Ascending aorta (tissue), 2 donors: ENCODE data around the gene SLC49A3. TPM values are rescaled to one million over a fixed set of nuclear protein-coding genes. Genes with fewer than 3 reads are reported as not detected.
"Not testable (repeated sequence)": the region's sequence is repeated elsewhere in the genome, so short reads cannot be mapped to it uniquely, and the experiment has no call there.

Experiments used
- DNase-seq, 2 donors: peaks; one replicate each; pipeline ENCODE4 v3.0.0-alpha.2; 2019; ENCODE audit warnings: low spot score in 2 of 2
- H3K27ac ChIP-seq, 2 donors: fragments of 200-600 bp; sonication (generic); one replicate each; pipeline ENCODE4 v1.5.1; 2016 to 2017; ENCODE audit warnings: mild to moderate bottlenecking in 1 of 2
- H3K27me3 ChIP-seq: fragments of 200-600 bp; sonication (generic); one replicate; pipeline ENCODE4 v1.5.1; 2017
- H3K36me3 ChIP-seq, 2 donors: fragments of 200-600 bp; sonication (generic); one replicate each; pipeline ENCODE4 v1.5.1; 2016
- H3K4me1 ChIP-seq, 2 donors: fragments of 200-600 bp; sonication (generic); one replicate each; pipeline ENCODE4 v1.5.1; 2016 to 2017; ENCODE audit warnings: mild to moderate bottlenecking in 1 of 2
- H3K4me3 ChIP-seq, 2 donors: fragments of 200-600 bp; sonication (generic); one replicate each; pipeline ENCODE4 v1.5.1; 2016 to 2017; ENCODE audit warnings: mild to moderate bottlenecking in 1 of 2
- H3K9me3 ChIP-seq, 2 donors: fragments of 200-600 bp; sonication (generic); one replicate each; pipeline ENCODE4 v1.5.1; 2016
- CTCF ChIP-seq, 3 experiments: fragments of 200-600 bp in 2 of 3; fragments of 450-650 bp in 1 of 3; sonication (generic) in 2 of 3; IDR thresholded peaks; one replicate each; pipeline ENCODE4 v1.5.1; 2016 to 2019; ENCODE audit warnings: antibody characterized with exemption in 3 of 3, mild to moderate bottlenecking in 1 of 3, moderate library complexity in 1 of 3
- intact Hi-C: fragments of 100-400 bp; cut with DNase I; formaldehyde crosslinking; loops from one replicate; pipeline ENCODE4 v1.15.1; 2023
- total RNA-seq: library from RNA; depleted of rRNA; stranded (reverse); fragments of >200 nt; gene quantifications from one replicate; pipeline ENCODE4 v1.1.0, GENCODE V29; 2016

SLC49A3 gene
- total RNA-seq = 17.7 TPM

GRCh38 chr4:688854-689681 is at the start of gene SLC49A3:
Gene SLC49A3 (minus strand): TSS chr4:689151. CDS start chr4:689127, 24 bp downstream.
- intact Hi-C loops = no loop called here
- peaks cover 0 to 4% of the 10 kb centered on the region in 2 donors for H3K4me1 ChIP-seq
- no peak for DNase-seq
- TF ChIP-seq CTCF (IDR thresholded peaks at IDR 0.05) = no peak
- no peaks in the 10 kb centered on the region for H3K36me3 ChIP-seq
- H3K4me3 ChIP-seq = peak within 1 kb of the TSS; percentile 47 to 64
- no peaks in the 10 kb centered on the region for H3K9me3 ChIP-seq
- H3K27ac ChIP-seq = peak within 1 kb of the TSS; percentile 51 to 56
- H3K27me3 ChIP-seq = no peaks in the 10 kb centered on the region

GRCh38 chr4:736561-736960 is 47.6 kb upstream of the SLC49A3 start:
- H3K36me3 ChIP-seq = peaks cover 69 to 92% of the 10 kb centered on the region in 2 donors
- H3K27me3 ChIP-seq, DNase-seq, H3K4me3 ChIP-seq, H3K27ac ChIP-seq, intact Hi-C loops, H3K4me1 ChIP-seq: not testable (repeated sequence)
- peaks cover 9 to 17% of the 10 kb centered on the region in 2 donors for H3K9me3 ChIP-seq

GRCh38 chr4:735583-735982 is 46.6 kb upstream of the SLC49A3 start:
- Histone ChIP-seq H3K27ac (no peak overlapping the region), H3K36me3 (peaks cover 77 to 90% of the 10 kb centered on the region in 2 donors), H3K9me3 (peaks cover 7 to 9% of the 10 kb centered on the region in 2 donors), H3K4me3 (no peak overlapping the region), H3K27me3 (no peaks in the 10 kb centered on the region), H3K4me1 (no peaks in the 10 kb centered on the region)
- no peak for DNase-seq
- TF ChIP-seq CTCF (IDR thresholded peaks at IDR 0.05) = no peak
- intact Hi-C loops = no loop called here

GRCh38 chr4:734951-735350 is 46.0 kb upstream of the SLC49A3 start:
- no peak for DNase-seq
- Histone ChIP-seq H3K4me3 (no peak overlapping the region), H3K36me3 (peaks cover 82 to 89% of the 10 kb centered on the region in 2 donors), H3K27ac (no peak overlapping the region), H3K4me1 (no peaks in the 10 kb centered on the region), H3K9me3 (peaks cover under 1 to 9% of the 10 kb centered on the region in 2 donors), H3K27me3 (no peaks in the 10 kb centered on the region)
- intact Hi-C loops = no loop called here
- TF ChIP-seq CTCF (IDR thresholded peaks at IDR 0.05) = no peak

- DNase-seq = no peak
- peaks cover 78 to 80% of the 10 kb centered on the region in 2 donors for H3K36me3 ChIP-seq
Measured at GRCh38 chr4:734075-734474, 45.1 kb upstream of the SLC49A3 start.

More at GRCh38 chr4:734075-734474, 45.1 kb upstream of the SLC49A3 start:
- TF ChIP-seq CTCF (IDR thresholded peaks at IDR 0.05) = no peak
- Histone ChIP-seq H3K9me3 (peaks cover 0 to 7% of the 10 kb centered on the region in 2 donors), H3K27ac (no peak overlapping the region), H3K27me3 (no peaks in the 10 kb centered on the region), H3K4me1 (no peaks in the 10 kb centered on the region), H3K4me3 (no peak overlapping the region)
- intact Hi-C loops = no loop called here
